Spleen (tissue), 11 donors: Measurements from ENCODE around the gene TMEM127. TPM values are rescaled to one million over a fixed set of nuclear protein-coding genes. Genes with fewer than 3 reads are reported as not detected.
"Not testable (repeated sequence)": the region's sequence is repeated elsewhere in the genome, so short reads cannot be mapped to it uniquely, and the experiment has no call there.

Experiments used
- DNase-seq: peaks from one replicate; pipeline ENCODE4 v3.0.0-alpha.2; 2020
- H3K27ac ChIP-seq, 8 donors: fragments of 200-600 bp; sonication (generic) in 7 of 8; 1 replicate in 4 of 8; 2 replicates in 4 of 8; pipeline versions ENCODE4 v1.5.0 to v1.8.0; 2016 to 2021; ENCODE audit warnings: inconsistent platforms in 4 of 8, mild to moderate bottlenecking in 4 of 8, moderate library complexity in 1 of 8
- H3K27me3 ChIP-seq, 7 donors: fragments of 200-600 bp; sonication (generic) in 6 of 7; replicated peaks in 1 of 7; 1 replicate in 4 of 7; 2 replicates in 3 of 7; pipeline versions ENCODE4 v1.5.0 to v1.8.0; 2016 to 2021; ENCODE audit warnings: inconsistent platforms in 3 of 7, mild to moderate bottlenecking in 1 of 7
- H3K36me3 ChIP-seq, 6 donors: fragments of 200-600 bp; sonication (generic) in 5 of 6; 1 replicate in 4 of 6; 2 replicates in 2 of 6; pipeline versions ENCODE4 v1.5.0 to v1.8.0; 2016 to 2021; ENCODE audit warnings: inconsistent platforms in 2 of 6
- H3K4me1 ChIP-seq, 6 donors: fragments of 200-600 bp; sonication (generic) in 5 of 6; 1 replicate in 3 of 6; 2 replicates in 3 of 6; pipeline versions ENCODE4 v1.5.0 to v1.8.0; 2016 to 2021; ENCODE audit warnings: inconsistent platforms in 3 of 6
- H3K4me3 ChIP-seq, 8 donors: fragments of 200-600 bp; sonication (generic) in 7 of 8; 1 replicate in 4 of 8; 2 replicates in 4 of 8; pipeline versions ENCODE4 v1.5.0 to v1.8.0; 2016 to 2021; ENCODE audit warnings: inconsistent platforms in 4 of 8, mild to moderate bottlenecking in 4 of 8, moderate library complexity in 2 of 8
- H3K9me3 ChIP-seq, 8 donors: fragments of 200-600 bp; sonication (generic) in 7 of 8; 1 replicate in 4 of 8; 2 replicates in 4 of 8; pipeline versions ENCODE4 v1.5.0 to v1.8.0; 2016 to 2021; ENCODE audit warnings: inconsistent platforms in 4 of 8
- CTCF ChIP-seq, 11 experiments: fragments of 200-600 bp in 7 of 11; fragments of 450-650 bp in 4 of 11; sonication (generic) in 4 of 11; IDR thresholded peaks in 8 of 11; conservative IDR thresholded peaks in 3 of 11; 1 replicate in 7 of 11; 2 replicates in 4 of 11; pipeline versions ENCODE4 v1.4.0 to v1.8.0; 2016 to 2021; ENCODE audit warnings: antibody characterized with exemption in 11 of 11, inconsistent platforms in 4 of 11, mild to moderate bottlenecking in 1 of 11
- POLR2A ChIP-seq, 3 donors: fragments of 450-650 bp; IDR thresholded peaks; one replicate each; pipeline ENCODE4 v1.5.1; 2017; ENCODE audit warnings: antibody characterized with exemption in 3 of 3, mild to moderate bottlenecking in 1 of 3
- POLR2AphosphoS5 ChIP-seq, 3 donors: sonication (generic); formaldehyde crosslinking; IDR thresholded peaks; one replicate each; pipeline ENCODE4 v1.5.1; 2017; ENCODE audit warnings: antibody characterized with exemption in 3 of 3
- WGBS, 5 donors: extraction: QIAGEN DNeasy Blood & Tissue Kit in 3 of 5; methylation state at CpG; one replicate each; pipeline versions ENCODE4 v1.1.5 to v1.1.7; 2013 to 2018; 5-methylcytosine and 5-hydroxymethylcytosine counted together
- intact Hi-C: fragments of 100-400 bp; cut with DNase I; formaldehyde crosslinking; loops from one replicate; pipeline ENCODE4 v1.15.0; 2023; ENCODE audit warnings: low total_unique reads
- polyA plus RNA-seq, 3 donors: library from polyadenylated mRNA; stranded (reverse); fragments of 200-250 nt; gene quantifications; one replicate each; pipeline ENCODE4 v1.2.1, GENCODE V29; 2013
- total RNA-seq, 7 donors: library from RNA; depleted of rRNA in 3 of 7; stranded (reverse); fragments of >200 nt in 3 of 7; fragmentation: NEBNext Ultra II Directional in 4 of 7; extraction: Animal tissue kit (Norgen Biotek cat#: 25700) in 4 of 7; gene quantifications; one replicate each; pipeline versions ENCODE4 v1.1.0 to v1.2.1, GENCODE V29; 2016 to 2021
- donor health status: healthy with polysubstance abuse.
- donor health status: DM: no; HTN: no; CAD: no; lungs with moderate emphysema.
- donor health status: DM: no; HTN: no; CAD: no.
- donor health status: Bipolar disorder and iron deficiency.
- donor health status: healthy.
- donor health status: DM: no; HTN: no; CAD: no.
- donor health status: DM: yes; HTN: yes; CAD: no.

TMEM127 gene
- total and polyA plus RNA-seq, 10 donors: 7.5 to 83.3 (median 65.1) TPM

- Histone ChIP-seq H3K27ac (peak overlapping the region; percentile 69 to 99 (median 90)), H3K4me1 (peaks cover 74 to 100% (median 96%) of the 10 kb centered on the region in 6 donors), H3K36me3 (peaks cover 2 to 80% (median 46%) of the 10 kb centered on the region in 6 donors), H3K4me3 (peak overlapping the region in 1 of 8 donors; percentile 21)
- peak in 1 of 3 donors; percentile 65 for TF ChIP-seq POLR2AphosphoS5 (IDR thresholded peaks at IDR 0.05)
- WGBS, 5 donors: 48 to 62% (median 56%) methylated on average over 3 of the region's 3 CpGs
- H3K9me3 ChIP-seq, DNase-seq, intact Hi-C loops, H3K27me3 ChIP-seq: not testable (repeated sequence)
Measured at GRCh38 chr2:96257744-96258143, 8.1 kb downstream of the TMEM127 start.

GRCh38 chr2:96256611-96257113 lies 9.1 kb downstream of the TMEM127 start:
- peak overlapping the region; percentile 69 to 99 (median 90) for H3K27ac ChIP-seq
- intact Hi-C loops: no loop called here
- no peak for DNase-seq
- no peaks in the 10 kb centered on the region for H3K27me3 ChIP-seq
- H3K36me3 ChIP-seq: peaks cover 2 to 81% (median 53%) of the 10 kb centered on the region in 6 donors
- H3K4me3 ChIP-seq: peak overlapping the region in 2 of 8 donors; percentile 8 to 21
- 17 to 30% (median 20%) methylated on average over 6 of the region's 6 CpGs for WGBS, 5 donors
- TF ChIP-seq CTCF (IDR thresholded peaks at IDR 0.05 in 8 of 11, conservative IDR thresholded peaks at IDR 0.05 in 3 of 11): no peak
- TF ChIP-seq POLR2AphosphoS5 (IDR thresholded peaks at IDR 0.05): peak in 1 of 3 donors; percentile 70
- peak in 1 of 3 donors; percentile 30 for TF ChIP-seq POLR2A (IDR thresholded peaks at IDR 0.05)
- no peaks in the 10 kb centered on the region for H3K9me3 ChIP-seq
- peaks cover 78 to 100% (median 95%) of the 10 kb centered on the region in 6 donors for H3K4me1 ChIP-seq

GRCh38 chr2:96254571-96254970 lies 11.2 kb downstream of the TMEM127 start:
- 27 to 54% (median 41%) methylated on average over 10 to 11 of the region's 11 CpGs for WGBS, 5 donors
- Histone ChIP-seq H3K27me3 (no peaks in the 10 kb centered on the region), H3K4me1 (peaks cover 63 to 100% (median 92%) of the 10 kb centered on the region in 6 donors), H3K4me3 (peak overlapping the region in 1 of 8 donors; percentile 3), H3K27ac (peak overlapping the region; percentile 48 to 99 (median 90)), H3K36me3 (peaks cover 2 to 87% (median 52%) of the 10 kb centered on the region in 6 donors), H3K9me3 (no peaks in the 10 kb centered on the region)
- intact Hi-C loops: no loop called here
- no peak for DNase-seq
- peak in 2 of 3 donors; percentile 38 to 71 for TF ChIP-seq POLR2AphosphoS5 (IDR thresholded peaks at IDR 0.05)
- TF ChIP-seq CTCF (IDR thresholded peaks at IDR 0.05 in 8 of 11, conservative IDR thresholded peaks at IDR 0.05 in 3 of 11): no peak

GRCh38 chr2:96253006-96253405 lies 12.8 kb downstream of the TMEM127 start:
- H3K4me1 ChIP-seq: peaks cover 51 to 98% (median 84%) of the 10 kb centered on the region in 6 donors
- no peak for DNase-seq
- H3K27ac ChIP-seq: peak overlapping the region in 6 of 8 donors; percentile 29 to 99 (median 90)
- no peak overlapping the region for H3K4me3 ChIP-seq
- 78 to 89% (median 85%) methylated on average over 6 to 7 of the region's 7 CpGs for WGBS, 5 donors
- no peaks in the 10 kb centered on the region for H3K9me3 ChIP-seq
- peaks cover 2 to 76% (median 45%) of the 10 kb centered on the region in 6 donors for H3K36me3 ChIP-seq
- intact Hi-C loops: no loop called here
- no peaks in the 10 kb centered on the region for H3K27me3 ChIP-seq
- TF ChIP-seq CTCF (IDR thresholded peaks at IDR 0.05 in 8 of 11, conservative IDR thresholded peaks at IDR 0.05 in 3 of 11) (no peak), POLR2A (IDR thresholded peaks at IDR 0.05) (no peak)
